Stomach smooth muscle (tissue), 2 donors: Measurements from ENCODE around the gene TIMM17B.
"Not testable (repeated sequence)": the region's sequence is repeated elsewhere in the genome, so short reads cannot be mapped to it uniquely, and the experiment has no call there.

ENCODE experiments used
- H3K27ac ChIP-seq: one replicate; pipeline ENCODE4 v1.7.0; 2013; ENCODE audit warnings: mild to moderate bottlenecking, low read length, inconsistent platforms
- H3K27me3 ChIP-seq, 2 donors: one replicate each; pipeline ENCODE4 v1.7.0; 2013; ENCODE audit warnings: low read length in 2 of 2; ENCODE audit not compliant: insufficient read depth in 2 of 2, control insufficient read depth in 1 of 2
- H3K36me3 ChIP-seq, 2 donors: one replicate each; pipeline ENCODE4 v1.7.0; 2013; ENCODE audit warnings: low read length in 2 of 2; ENCODE audit not compliant: control insufficient read depth in 2 of 2, insufficient read depth in 2 of 2
- H3K4me1 ChIP-seq: one replicate; pipeline ENCODE4 v1.7.0; 2013; ENCODE audit warnings: low read length; ENCODE audit not compliant: control insufficient read depth, insufficient read depth
- H3K4me3 ChIP-seq, 2 donors: one replicate each; pipeline ENCODE4 v1.7.0; 2013; ENCODE audit warnings: low read length in 2 of 2
- H3K9ac ChIP-seq, 2 donors: one replicate each; pipeline ENCODE4 v1.7.0; 2013; ENCODE audit warnings: low read length in 2 of 2, mild to moderate bottlenecking in 1 of 2
- H3K9me3 ChIP-seq, 2 donors: one replicate each; pipeline ENCODE4 v1.7.0; 2013; ENCODE audit warnings: low read length in 2 of 2; ENCODE audit not compliant: control insufficient read depth in 2 of 2
- donor health status: healthy.
- donor health status: Pancreatic carcinoma.

TIMM17B gene

DNA sequence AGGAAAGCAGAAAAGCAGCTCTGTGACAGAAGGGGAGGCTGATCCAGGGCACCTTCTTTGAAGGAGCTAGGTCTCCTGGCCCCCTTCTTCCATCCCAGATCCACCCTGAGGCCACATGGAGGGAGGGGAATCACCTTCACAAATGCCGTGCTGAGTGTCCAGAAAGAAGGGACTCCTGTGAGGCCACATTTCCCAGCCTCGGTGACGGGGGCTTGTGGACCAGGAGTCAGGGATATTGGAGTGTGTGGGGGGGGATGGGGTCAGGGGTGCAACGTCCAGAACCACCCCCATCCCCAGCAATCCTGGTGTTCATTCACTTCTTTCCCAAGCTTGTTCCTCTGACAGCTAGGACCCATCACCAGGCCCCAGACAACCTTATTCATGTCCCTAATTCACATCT lies 4.7 kb downstream of the TIMM17B start:
- H3K27ac ChIP-seq, result no peak overlapping the region
- H3K4me1 ChIP-seq, result peaks cover 15% of the 10 kb centered on the region
- H3K9me3 ChIP-seq, result no peaks in the 10 kb centered on the region
- peaks cover 0 to 5% of the 10 kb centered on the region in 2 donors for H3K27me3 ChIP-seq
- H3K4me3 ChIP-seq, result no peak overlapping the region
- peaks cover 0 to 5% of the 10 kb centered on the region in 2 donors for H3K36me3 ChIP-seq
- H3K9ac ChIP-seq, result no peak overlapping the region

DNA sequence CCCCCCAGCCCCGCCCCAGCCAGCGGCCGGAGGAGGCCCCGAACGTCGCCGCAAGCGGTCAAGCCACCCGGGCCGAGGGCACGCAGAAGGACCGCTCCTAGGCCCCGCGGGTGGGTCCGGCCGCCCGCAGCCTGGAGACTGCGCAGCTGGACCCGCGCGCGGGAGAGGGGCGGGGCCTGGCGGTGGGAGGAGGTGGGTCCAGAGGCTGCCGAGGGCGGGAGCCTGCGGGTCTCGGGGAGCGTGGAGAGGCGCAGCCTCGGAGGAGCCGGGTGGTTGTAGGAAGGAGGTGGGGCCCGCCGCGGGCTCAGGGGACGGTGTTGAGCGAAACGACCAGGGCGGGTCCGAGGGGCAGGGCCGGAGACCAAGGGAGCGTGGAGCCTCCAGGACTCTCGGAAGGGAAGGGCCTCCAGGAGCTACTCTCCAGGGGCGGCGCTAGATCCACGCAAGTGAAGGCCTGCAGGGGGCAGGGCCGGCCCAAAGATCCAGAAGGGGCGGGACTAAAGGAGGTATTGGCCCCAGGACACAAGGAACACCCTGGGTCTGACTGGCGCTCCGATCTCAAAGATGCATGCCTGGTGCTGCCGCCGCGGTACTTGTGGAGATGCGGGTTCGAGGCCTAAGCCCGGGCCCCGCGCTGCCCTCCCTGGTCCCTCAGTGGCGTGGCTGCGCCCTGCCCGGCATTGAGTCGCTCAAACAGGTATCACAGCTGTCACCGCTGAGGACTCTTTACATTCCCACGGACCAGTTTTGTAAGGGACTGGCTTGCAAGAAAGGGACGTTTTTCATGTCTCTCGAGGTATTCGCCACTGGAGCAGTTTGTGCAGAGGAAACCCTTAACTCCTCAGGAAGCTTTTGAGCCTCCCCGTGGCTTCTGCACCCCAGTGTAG lies 5.9 kb downstream of the TIMM17B start:
- peak overlapping the region in 1 of 2 donors; percentile 61 for H3K9ac ChIP-seq
- H3K27me3 ChIP-seq, result peaks cover 0 to 5% of the 10 kb centered on the region in 2 donors
- peaks cover 0 to 5% of the 10 kb centered on the region in 2 donors for H3K36me3 ChIP-seq
- peak overlapping the region; percentile 40 to 69 for H3K4me3 ChIP-seq
- no peaks in the 10 kb centered on the region for H3K9me3 ChIP-seq
- peaks cover 12% of the 10 kb centered on the region for H3K4me1 ChIP-seq
- H3K27ac ChIP-seq, result no peak overlapping the region

DNA sequence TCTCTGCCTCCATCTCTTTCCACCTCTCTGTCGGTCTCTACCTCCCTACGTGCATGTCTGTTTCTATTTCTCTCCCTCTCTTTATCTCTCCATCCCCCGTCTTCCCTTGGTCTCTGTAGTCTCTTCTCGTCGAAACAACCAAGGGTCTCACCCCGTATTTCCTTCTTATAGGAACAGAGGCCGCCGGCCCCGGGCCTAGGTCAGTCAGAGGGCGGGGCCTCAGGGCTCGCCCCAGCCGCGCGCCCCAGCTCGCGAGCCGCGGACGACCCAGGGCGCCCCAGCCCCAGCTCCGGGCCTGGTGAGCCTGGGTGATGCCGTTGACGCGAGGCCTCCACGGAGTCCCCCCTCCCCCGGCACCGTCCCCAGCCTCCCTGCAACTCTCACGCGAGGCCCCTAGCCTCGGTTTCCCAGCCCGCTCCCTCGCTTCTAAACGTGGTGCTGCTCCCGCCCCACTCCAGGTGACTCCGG lies 6.6 kb downstream of the TIMM17B start:
- H3K27me3 ChIP-seq, result peaks cover 0 to 5% of the 10 kb centered on the region in 2 donors
- H3K27ac ChIP-seq, result no peak overlapping the region
- peak overlapping the region; percentile 40 to 69 for H3K4me3 ChIP-seq
- H3K4me1 ChIP-seq, result peaks cover 8% of the 10 kb centered on the region
- H3K9me3 ChIP-seq, result no peaks in the 10 kb centered on the region
- peak overlapping the region; percentile 61 to 68 for H3K9ac ChIP-seq
- peaks cover 0 to 5% of the 10 kb centered on the region in 2 donors for H3K36me3 ChIP-seq

DNA sequence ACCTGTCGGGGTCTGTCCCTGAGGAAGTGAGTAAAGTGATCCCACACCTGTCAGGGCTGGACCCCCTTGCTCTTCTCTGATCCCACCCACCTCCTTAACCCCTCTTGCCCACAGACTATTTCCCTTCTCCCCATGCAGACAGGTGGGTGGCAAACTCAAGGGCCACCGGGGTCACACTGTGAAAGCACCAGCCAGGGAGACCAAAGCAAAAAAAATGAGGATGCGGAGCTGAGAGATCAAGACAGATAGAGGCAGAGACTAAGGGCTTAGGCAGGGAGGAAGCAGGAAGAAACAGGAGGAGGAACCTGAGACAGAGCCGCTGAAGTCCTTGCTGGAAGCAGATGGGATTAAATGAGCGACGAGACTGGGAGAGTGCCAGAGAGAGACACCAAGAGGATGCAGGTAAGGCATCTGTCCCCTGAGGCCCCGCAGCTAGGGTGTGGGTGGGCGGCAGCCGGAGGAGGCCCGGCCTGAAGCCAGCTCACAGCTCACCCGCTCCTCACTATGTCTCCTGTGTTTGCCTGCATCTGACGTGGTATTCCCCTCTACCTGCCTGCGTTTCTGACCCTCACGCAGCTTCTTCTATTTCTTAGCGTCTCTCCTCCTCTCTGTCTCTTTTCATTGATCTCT lies 7.2 kb downstream of the TIMM17B start:
- Histone ChIP-seq H3K27me3 (peaks cover 0 to 5% of the 10 kb centered on the region in 2 donors), H3K27ac (no peak overlapping the region), H3K9me3 (no peaks in the 10 kb centered on the region), H3K36me3 (peaks cover 0 to 5% of the 10 kb centered on the region in 2 donors), H3K9ac (peak overlapping the region; percentile 61 to 68), H3K4me3 (peak overlapping the region; percentile 40 to 69), H3K4me1 (peaks cover 8% of the 10 kb centered on the region)

DNA sequence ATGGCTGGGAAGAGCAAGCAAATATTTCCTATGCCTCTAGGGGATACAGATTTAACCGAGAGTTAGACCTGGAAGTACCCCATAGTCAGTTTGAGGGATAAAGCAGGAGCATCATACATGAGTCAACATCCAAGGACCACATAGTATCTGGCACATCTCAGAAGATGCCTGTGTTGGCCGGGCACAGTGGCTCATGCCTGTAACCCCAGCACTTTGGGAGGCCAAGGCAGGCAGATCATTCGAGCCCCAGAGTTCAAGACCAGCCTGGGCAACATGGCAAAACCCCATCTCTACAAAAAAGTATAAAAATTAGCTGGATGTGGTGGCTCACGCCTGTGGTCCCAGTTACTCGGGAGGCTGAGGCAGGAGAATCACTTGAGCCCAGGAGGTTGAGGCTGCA lies 11.0 kb downstream of the TIMM17B start:
- not testable (repeated sequence) for H3K9me3 ChIP-seq, H3K4me1 ChIP-seq, H3K36me3 ChIP-seq, H3K27ac ChIP-seq, H3K4me3 ChIP-seq, H3K27me3 ChIP-seq, H3K9ac ChIP-seq

DNA sequence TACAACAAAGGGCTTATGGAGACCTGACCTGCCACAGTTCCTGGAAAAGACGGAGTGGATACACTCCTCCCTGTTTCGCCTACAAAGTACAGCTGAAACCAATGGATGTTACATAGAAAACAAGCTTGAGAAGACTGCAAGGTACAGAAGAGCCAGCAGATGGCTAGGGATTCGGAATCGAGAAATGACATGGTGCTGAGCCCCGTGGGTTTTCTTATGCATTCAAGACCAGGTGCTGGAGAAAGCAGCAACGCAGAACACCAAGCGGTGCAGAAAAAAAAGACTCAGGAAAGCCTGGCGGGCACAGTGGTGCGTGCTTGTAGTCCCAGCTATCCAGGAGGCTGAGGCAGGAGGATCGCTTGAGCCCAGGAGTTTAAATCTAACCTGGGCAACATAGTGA lies 13.8 kb downstream of the TIMM17B start:
- H3K9me3 ChIP-seq, result no peaks in the 10 kb centered on the region
- peaks cover 0 to 2% of the 10 kb centered on the region in 2 donors for H3K27me3 ChIP-seq
- no peak overlapping the region for H3K4me3 ChIP-seq
- no peaks in the 10 kb centered on the region for H3K4me1 ChIP-seq
- H3K36me3 ChIP-seq, result no peaks in the 10 kb centered on the region
- no peak overlapping the region for H3K27ac ChIP-seq
- H3K9ac ChIP-seq, result no peak overlapping the region

DNA sequence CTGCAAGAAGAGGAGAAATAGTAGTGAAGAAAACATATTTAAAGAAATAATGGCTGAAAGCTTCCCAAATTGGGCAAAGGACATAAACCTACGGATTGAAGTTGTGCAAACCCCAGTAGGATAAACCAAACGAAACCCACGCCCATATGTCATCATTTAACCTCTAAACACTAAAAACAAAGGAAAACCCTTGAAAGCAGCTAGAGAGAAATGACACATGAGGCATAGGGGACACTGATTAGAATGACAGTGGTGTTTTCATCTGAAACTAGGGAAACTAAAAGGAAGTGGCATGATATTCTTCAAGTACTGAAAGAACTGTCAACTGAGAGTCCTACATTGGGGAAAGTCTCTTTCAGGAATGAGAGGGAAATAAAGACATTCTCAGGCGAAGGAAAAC lies 20.6 kb downstream of the TIMM17B start:
- not testable (repeated sequence) for H3K4me3 ChIP-seq, H3K4me1 ChIP-seq, H3K27me3 ChIP-seq, H3K9ac ChIP-seq, H3K9me3 ChIP-seq, H3K27ac ChIP-seq, H3K36me3 ChIP-seq

DNA sequence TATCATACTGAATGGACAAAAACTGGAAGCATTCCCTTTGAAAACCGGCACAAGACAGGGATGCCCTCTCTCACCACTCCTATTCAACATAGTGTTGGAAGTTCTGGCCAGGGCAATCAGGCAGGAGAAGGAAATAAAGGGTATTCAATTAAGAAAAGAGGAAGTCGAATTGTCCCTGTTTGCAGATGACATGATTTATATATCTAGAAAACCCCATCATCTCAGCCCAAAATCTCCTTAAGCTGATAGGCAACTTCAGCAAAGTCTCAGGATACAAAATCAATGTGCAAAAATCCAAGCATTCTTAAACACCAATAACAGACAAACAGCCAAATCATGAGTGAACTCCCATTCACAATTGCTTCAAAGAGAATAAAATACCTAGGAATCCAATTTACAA lies 25.6 kb downstream of the TIMM17B start:
- not testable (repeated sequence) for H3K27me3 ChIP-seq, H3K4me1 ChIP-seq, H3K27ac ChIP-seq, H3K36me3 ChIP-seq, H3K9me3 ChIP-seq, H3K9ac ChIP-seq, H3K4me3 ChIP-seq

DNA sequence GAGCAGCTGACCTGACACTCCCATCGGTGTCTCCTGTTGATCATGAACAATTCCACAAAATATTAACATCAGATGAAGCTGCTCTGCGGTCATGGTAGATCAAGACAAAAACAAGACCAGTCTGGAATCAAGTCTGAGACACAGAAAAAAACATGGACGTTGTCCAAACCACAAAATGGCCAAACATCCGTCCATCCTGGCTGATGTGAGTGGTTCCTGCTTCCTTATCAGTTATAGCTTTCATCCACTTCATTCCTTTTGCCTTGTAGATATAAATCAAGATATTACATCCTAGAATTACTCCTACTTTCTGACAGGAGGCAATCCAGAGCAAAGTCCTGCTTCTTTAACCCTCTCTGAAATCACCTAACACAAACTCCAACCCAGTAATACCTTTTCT lies 33.4 kb downstream of the TIMM17B start:
- no peak overlapping the region for H3K9ac ChIP-seq

DNA sequence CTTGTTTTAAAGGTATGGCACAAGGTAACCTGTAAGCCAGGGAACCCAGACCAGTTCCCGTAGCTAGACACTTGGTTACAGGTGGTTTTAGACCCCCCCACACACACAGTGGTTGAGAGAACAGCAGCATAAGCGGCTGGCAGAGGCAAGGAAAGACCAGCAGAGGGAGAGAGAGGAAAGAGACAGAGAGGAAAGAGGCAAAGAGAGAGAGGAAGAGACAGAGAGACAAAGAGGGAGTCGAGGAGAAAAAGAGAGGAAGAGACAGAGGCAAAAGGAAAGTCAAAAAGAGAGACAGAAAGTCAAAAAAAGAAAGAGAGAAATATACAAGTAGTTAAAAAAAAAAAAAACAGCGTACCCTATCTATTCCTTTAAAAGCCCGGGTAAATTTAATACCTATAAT lies 42.7 kb downstream of the TIMM17B start:
- Histone ChIP-seq H3K9ac (no peak overlapping the region), H3K4me1 (no peaks in the 10 kb centered on the region), H3K4me3 (no peak overlapping the region), H3K27ac (no peak overlapping the region), H3K36me3 (no peaks in the 10 kb centered on the region), H3K9me3 (no peaks in the 10 kb centered on the region), H3K27me3 (peaks cover 0 to 3% of the 10 kb centered on the region in 2 donors)

More for the DNA sequence above, 33.4 kb downstream of the TIMM17B start:
- H3K4me1 ChIP-seq, result no peaks in the 10 kb centered on the region
- H3K9me3 ChIP-seq, result no peaks in the 10 kb centered on the region
- no peak overlapping the region for H3K4me3 ChIP-seq
- H3K27ac ChIP-seq, result no peak overlapping the region
- H3K27me3 ChIP-seq, result peaks cover 0 to 4% of the 10 kb centered on the region in 2 donors
- H3K36me3 ChIP-seq, result no peaks in the 10 kb centered on the region
